Caco-2 (cell line): ENCODE data around the gene GRIN2A. TPM values are rescaled to one million over a fixed set of nuclear protein-coding genes. Genes with fewer than 3 reads are reported as not detected.

Experiments
- BruUV-seq: library from RNA; stranded (reverse); fragments of 400-500 nt; replicated peaks from 2 replicates; lab custom pipeline; 2021; lab: Mats Ljungman, UMichigan
- CTCF ChIA-PET: fragments of 300-600 bp; sonication (Branson Sonifier 250); formaldehyde crosslinking; loops from one replicate; lab custom pipeline; 2022; ENCODE audit warnings: antibody characterized with exemption; lab: Charles Lee
- POLR2A ChIA-PET: fragments of 300-600 bp; sonication (Branson Sonifier 250); formaldehyde crosslinking; loops from one replicate; lab custom pipeline; 2022; ENCODE audit warnings: antibody characterized with exemption; lab: Charles Lee
- DNase-seq, 2 experiments: peaks; one replicate each; pipeline versions ENCODE4 v3.0.0 to v3.0.0-alpha.2; 2020 to 2022
- H3K27me3 ChIP-seq: replicated peaks from 2 replicates; pipeline ENCODE4 v1.6.0; 2011; ENCODE audit warnings: low read length; ENCODE audit not compliant: control insufficient read depth, insufficient read depth
- H3K36me3 ChIP-seq: 2 replicates; pipeline ENCODE4 v1.5.1; 2011; ENCODE audit warnings: low read length; ENCODE audit not compliant: control insufficient read depth, insufficient read depth
- H3K4me1 ChIP-seq: fragments of 250-450 bp; sonication (Bioruptor Pico); 2 replicates; pipeline ENCODE4 v1.5.1; 2020; ENCODE audit warnings: mild to moderate bottlenecking
- H3K4me3 ChIP-seq: 2 replicates; pipeline ENCODE4 v1.5.1; 2011; ENCODE audit warnings: low read depth, mild to moderate bottlenecking, control low read depth, low read length
- H3K9me3 ChIP-seq: fragments of 250-450 bp; sonication (Bioruptor Pico); 2 replicates; pipeline ENCODE4 v1.5.1; 2020; ENCODE audit warnings: mild to moderate bottlenecking, moderate library complexity
- H3K27ac Mint-ChIP-seq: one replicate; pipeline ENCODE4 v1.8.0; 2022; ENCODE audit warnings: mixed read lengths; ENCODE audit not compliant: unreplicated experiment
- H3K27me3 Mint-ChIP-seq: one replicate; pipeline ENCODE4 v1.8.0; 2022; ENCODE audit warnings: mixed read lengths; ENCODE audit not compliant: insufficient read depth, unreplicated experiment
- H3K36me3 Mint-ChIP-seq: one replicate; pipeline ENCODE4 v1.8.0; 2022; ENCODE audit warnings: mild to moderate bottlenecking, mixed read lengths; ENCODE audit not compliant: insufficient read depth, unreplicated experiment
- H3K4me1 Mint-ChIP-seq: one replicate; pipeline ENCODE4 v1.8.0; 2022; ENCODE audit warnings: low read depth, mixed read lengths; ENCODE audit not compliant: unreplicated experiment
- H3K4me3 Mint-ChIP-seq: one replicate; pipeline ENCODE4 v1.8.0; 2022; ENCODE audit warnings: mild to moderate bottlenecking, moderate library complexity, mixed read lengths; ENCODE audit not compliant: unreplicated experiment
- H3K9me3 Mint-ChIP-seq: one replicate; pipeline ENCODE4 v1.8.0; 2022; ENCODE audit warnings: mixed read lengths; ENCODE audit not compliant: unreplicated experiment
- intact Hi-C: fragments of 100-400 bp; cut with micrococcal nuclease; formaldehyde crosslinking; loops from one replicate; pipeline ENCODE4 v1.10.0; 2022; ENCODE audit not compliant: unreplicated experiment
- total RNA-seq: library from RNA; stranded (reverse); gene quantifications from 2 replicates; pipeline ENCODE4 v1.2.3, GENCODE V29; 2022
- TF ChIP-seq, protein P1 (sequence below), 2 experiments: fragments of 200-600 bp in 1 of 2; IDR thresholded peaks; 1 replicate in 1 of 2; 2 replicates in 1 of 2; pipeline versions ENCODE4 v1.5.1 to v1.8.0; 2011 to 2022; ENCODE audit warnings: antibody characterized with exemption in 1 of 2, control low read depth in 1 of 2, inconsistent platforms in 1 of 2, low read depth in 1 of 2, low read length in 1 of 2, mild to moderate bottlenecking in 1 of 2, moderate library complexity in 1 of 2; ENCODE audit not compliant: insufficient read depth in 1 of 2, severe bottlenecking in 1 of 2, unreplicated experiment in 1 of 2

GRIN2A gene
- total RNA-seq, 1 experiment from 2014 or later = 0.54 TPM

DNA sequence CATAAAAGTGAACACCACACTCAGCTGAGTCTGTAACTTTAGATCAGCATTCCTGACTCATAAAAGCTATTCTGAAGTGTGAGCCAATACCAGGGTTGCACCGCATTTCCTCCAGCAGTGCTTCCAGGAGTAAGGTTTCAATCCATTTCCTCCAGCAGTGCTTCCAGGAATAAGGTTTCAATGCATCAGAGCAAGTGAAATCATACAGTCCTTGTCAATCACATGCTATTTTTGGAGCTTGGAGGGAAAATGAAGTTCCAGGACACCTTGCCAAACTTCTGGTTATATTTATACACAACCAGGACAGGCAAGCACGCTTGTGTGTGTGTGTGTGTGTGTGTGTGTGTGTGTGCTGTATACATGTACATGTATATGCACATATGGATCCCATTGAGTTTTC lies 327.6 kb downstream of the GRIN2A start:
- no peak for DNase-seq
- intact Hi-C loops = no loop called here
- TF ChIP-seq, protein P1, sequence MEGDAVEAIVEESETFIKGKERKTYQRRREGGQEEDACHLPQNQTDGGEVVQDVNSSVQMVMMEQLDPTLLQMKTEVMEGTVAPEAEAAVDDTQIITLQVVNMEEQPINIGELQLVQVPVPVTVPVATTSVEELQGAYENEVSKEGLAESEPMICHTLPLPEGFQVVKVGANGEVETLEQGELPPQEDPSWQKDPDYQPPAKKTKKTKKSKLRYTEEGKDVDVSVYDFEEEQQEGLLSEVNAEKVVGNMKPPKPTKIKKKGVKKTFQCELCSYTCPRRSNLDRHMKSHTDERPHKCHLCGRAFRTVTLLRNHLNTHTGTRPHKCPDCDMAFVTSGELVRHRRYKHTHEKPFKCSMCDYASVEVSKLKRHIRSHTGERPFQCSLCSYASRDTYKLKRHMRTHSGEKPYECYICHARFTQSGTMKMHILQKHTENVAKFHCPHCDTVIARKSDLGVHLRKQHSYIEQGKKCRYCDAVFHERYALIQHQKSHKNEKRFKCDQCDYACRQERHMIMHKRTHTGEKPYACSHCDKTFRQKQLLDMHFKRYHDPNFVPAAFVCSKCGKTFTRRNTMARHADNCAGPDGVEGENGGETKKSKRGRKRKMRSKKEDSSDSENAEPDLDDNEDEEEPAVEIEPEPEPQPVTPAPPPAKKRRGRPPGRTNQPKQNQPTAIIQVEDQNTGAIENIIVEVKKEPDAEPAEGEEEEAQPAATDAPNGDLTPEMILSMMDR (IDR thresholded peaks at IDR 0.05; ENCODE audit: insufficient read depth in 1 of 2, low read depth in 1 of 2, low read length in 1 of 2, severe bottlenecking in 1 of 2, unreplicated experiment in 1 of 2) = no peak
- no peaks in the 10 kb centered on the region for H3K9me3 Mint-ChIP-seq
- no peak overlapping the region for H3K4me3 Mint-ChIP-seq
- BruUV-seq = no TSS peak
- H3K4me1 ChIP-seq = no peaks in the 10 kb centered on the region
- H3K4me1 Mint-ChIP-seq = no peaks in the 10 kb centered on the region
- no peak overlapping the region for H3K4me3 ChIP-seq
- H3K27ac Mint-ChIP-seq = no peak overlapping the region
- no peaks in the 10 kb centered on the region for H3K36me3 ChIP-seq
- no peaks in the 10 kb centered on the region for H3K27me3 ChIP-seq
- ChIA-PET POLR2A (no interaction called here), CTCF (no interaction called here)
- peaks cover 11% of the 10 kb centered on the region for H3K27me3 Mint-ChIP-seq
- H3K9me3 ChIP-seq = peaks cover 3% of the 10 kb centered on the region; the same call in 1 of the 2 replicates
- H3K36me3 Mint-ChIP-seq = no peaks in the 10 kb centered on the region

DNA sequence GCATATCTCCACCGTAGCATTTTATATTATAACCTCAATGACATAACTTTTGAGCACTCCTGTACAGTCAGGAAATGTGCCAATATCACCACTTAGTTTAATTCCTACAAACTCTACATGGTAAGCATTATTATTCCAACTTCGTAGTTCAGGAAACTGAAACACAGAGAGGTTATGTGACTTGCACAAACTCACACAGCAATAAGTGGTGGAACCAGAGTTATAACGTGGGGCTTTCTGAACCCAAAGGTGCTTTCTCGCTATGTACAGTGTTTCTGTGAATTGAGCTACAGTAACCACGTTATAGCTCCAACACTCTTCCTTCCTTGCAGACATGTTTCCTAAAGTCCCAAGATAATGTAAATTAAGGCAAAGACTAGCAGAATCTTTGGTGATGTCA lies 330.2 kb downstream of the GRIN2A start:
- POLR2A ChIA-PET = no interaction called here
- TF ChIP-seq, protein P1 (IDR thresholded peaks at IDR 0.05; ENCODE audit: insufficient read depth in 1 of 2, low read depth in 1 of 2, low read length in 1 of 2, severe bottlenecking in 1 of 2, unreplicated experiment in 1 of 2) = no peak
- H3K4me1 Mint-ChIP-seq = no peaks in the 10 kb centered on the region
- Histone ChIP-seq H3K4me3 (no peak overlapping the region), H3K27me3 (no peaks in the 10 kb centered on the region), H3K4me1 (no peaks in the 10 kb centered on the region), H3K36me3 (no peaks in the 10 kb centered on the region), H3K9me3 (no peaks in the 10 kb centered on the region)
- intact Hi-C loops = no loop called here
- H3K36me3 Mint-ChIP-seq = no peaks in the 10 kb centered on the region
- no peak overlapping the region for H3K4me3 Mint-ChIP-seq
- CTCF ChIA-PET = no interaction called here
- no peak overlapping the region for H3K27ac Mint-ChIP-seq
- BruUV-seq = no TSS peak
- H3K9me3 Mint-ChIP-seq = no peaks in the 10 kb centered on the region
- H3K27me3 Mint-ChIP-seq = peaks cover 12% of the 10 kb centered on the region
- no peak for DNase-seq

DNA sequence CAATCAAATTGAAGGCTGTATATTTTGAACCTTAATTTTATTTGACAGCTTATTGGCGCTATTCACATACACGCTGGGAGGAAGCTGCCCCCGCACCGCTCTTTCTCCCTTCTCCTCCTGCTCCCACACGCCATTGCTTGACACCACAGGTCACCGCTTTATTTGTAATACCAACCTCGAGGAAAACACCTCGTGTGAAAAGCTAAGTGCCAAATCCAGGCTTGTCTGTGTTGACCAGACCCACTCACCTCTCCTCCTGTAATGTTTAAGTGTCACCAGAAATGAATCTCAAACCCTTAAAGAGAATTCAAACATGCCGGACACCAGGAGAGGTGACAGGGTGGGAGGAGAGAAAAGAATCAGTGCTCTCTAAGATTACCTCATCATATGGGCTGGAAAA lies 331.4 kb downstream of the GRIN2A start:
- Mint-ChIP-seq H3K27ac (no peak overlapping the region), H3K4me1 (no peaks in the 10 kb centered on the region), H3K4me3 (no peak overlapping the region), H3K27me3 (peaks cover 12% of the 10 kb centered on the region), H3K36me3 (no peaks in the 10 kb centered on the region), H3K9me3 (no peaks in the 10 kb centered on the region)
- ChIA-PET POLR2A (no interaction called here), CTCF (no interaction called here)
- H3K36me3 ChIP-seq = no peaks in the 10 kb centered on the region
- TF ChIP-seq, protein P1 (IDR thresholded peaks at IDR 0.05; ENCODE audit: insufficient read depth in 1 of 2, low read depth in 1 of 2, low read length in 1 of 2, severe bottlenecking in 1 of 2, unreplicated experiment in 1 of 2) = no peak
- intact Hi-C loops = no loop called here
- BruUV-seq = no TSS peak
- H3K9me3 ChIP-seq = no peaks in the 10 kb centered on the region
- H3K4me3 ChIP-seq = no peak overlapping the region
- H3K4me1 ChIP-seq = no peaks in the 10 kb centered on the region
- no peaks in the 10 kb centered on the region for H3K27me3 ChIP-seq
- no peak for DNase-seq
